ENCODE data around the gene ZFC3H1. TPM values are rescaled to one million over a fixed set of nuclear protein-coding genes. Genes with fewer than 3 reads are reported as not detected.

Gene ZFC3H1
- total RNA-seq, 3 donors from 2014 or later = 26.1 to 37.2 (median 28.6) TPM

Other genes with a start within 250 kb of the ZFC3H1 start
- not detected for gene LGR5, start 224.1 kb downstream of the ZFC3H1 start, total RNA-seq
- 10 to 100 TPM in 2 of 3 donors, 1 to 10 TPM in 1; 6.5 to 11.6 (median 10.1) TPM for gene THAP2, start 453 bp upstream of the ZFC3H1 start, total RNA-seq
- gene TMEM19, start 22.2 kb upstream of the ZFC3H1 start, total RNA-seq = 10 to 100 TPM; 10.4 to 17.8 (median 14.8) TPM
- gene RAB21, start 91.0 kb upstream of the ZFC3H1 start, total RNA-seq = 10 to 100 TPM; 90.5 to 97.5 (median 92.4) TPM
- 10 to 100 TPM; 26.2 to 31.2 (median 30.7) TPM for gene TBC1D15, start 175.9 kb upstream of the ZFC3H1 start, total RNA-seq